Hematopoietic multipotent progenitor cell treated with erythropoietin and hydrocortisone succinate and interleukin-3 and kit ligand, for 4 days (in vitro differentiated cells): ENCODE data around the gene ARHGDIA.
A peak's percentile ranks its signal among the peaks of the same experiment; 100 is the strongest.

ENCODE experiments used
- DNase-seq: peaks from one replicate; pipeline ENCODE4 v3.0.0-alpha.2; 2015

ARHGDIA gene

DNA sequence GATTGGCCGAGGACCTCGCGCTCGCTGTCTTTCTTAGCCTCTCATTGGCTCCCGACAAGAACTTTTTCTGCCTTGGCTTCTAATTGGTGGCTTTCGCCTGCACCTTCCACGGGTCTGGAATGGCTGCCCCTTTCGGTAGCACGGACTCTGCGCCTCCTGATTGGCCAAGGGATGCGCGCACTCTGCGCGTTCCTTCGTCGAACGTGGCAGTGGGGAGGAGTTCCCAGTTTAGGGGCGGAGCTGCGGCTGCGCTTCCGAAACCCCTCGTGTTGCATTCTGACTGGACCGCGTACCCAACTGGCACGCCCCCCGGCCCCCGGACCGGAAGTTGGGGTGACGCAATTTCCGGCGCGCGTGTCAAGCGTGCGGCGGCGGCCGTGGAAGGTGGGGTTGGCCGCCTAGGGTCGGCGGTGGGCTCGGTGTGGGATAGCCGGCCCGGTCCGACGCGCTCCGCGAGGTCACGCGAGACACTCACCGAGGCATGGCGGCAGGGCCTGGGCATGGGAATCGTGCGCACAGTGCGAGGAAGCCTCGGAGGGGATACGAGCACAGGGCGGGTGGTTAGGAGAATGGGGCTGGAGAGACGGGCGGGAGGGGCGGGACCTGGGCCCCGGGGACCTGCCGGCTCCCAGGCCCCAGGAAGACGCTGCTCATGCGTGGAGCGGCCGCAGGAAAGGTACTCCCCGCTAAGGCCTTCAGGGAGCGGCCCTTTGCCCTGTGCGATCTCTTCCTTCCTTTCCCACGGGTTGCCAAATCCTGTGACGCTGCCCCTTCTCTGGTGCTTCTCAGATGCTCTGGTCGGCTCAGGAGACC, 10.2 kb downstream of the ARHGDIA start:
- peak; percentile 100 for DNase-seq

DNA sequence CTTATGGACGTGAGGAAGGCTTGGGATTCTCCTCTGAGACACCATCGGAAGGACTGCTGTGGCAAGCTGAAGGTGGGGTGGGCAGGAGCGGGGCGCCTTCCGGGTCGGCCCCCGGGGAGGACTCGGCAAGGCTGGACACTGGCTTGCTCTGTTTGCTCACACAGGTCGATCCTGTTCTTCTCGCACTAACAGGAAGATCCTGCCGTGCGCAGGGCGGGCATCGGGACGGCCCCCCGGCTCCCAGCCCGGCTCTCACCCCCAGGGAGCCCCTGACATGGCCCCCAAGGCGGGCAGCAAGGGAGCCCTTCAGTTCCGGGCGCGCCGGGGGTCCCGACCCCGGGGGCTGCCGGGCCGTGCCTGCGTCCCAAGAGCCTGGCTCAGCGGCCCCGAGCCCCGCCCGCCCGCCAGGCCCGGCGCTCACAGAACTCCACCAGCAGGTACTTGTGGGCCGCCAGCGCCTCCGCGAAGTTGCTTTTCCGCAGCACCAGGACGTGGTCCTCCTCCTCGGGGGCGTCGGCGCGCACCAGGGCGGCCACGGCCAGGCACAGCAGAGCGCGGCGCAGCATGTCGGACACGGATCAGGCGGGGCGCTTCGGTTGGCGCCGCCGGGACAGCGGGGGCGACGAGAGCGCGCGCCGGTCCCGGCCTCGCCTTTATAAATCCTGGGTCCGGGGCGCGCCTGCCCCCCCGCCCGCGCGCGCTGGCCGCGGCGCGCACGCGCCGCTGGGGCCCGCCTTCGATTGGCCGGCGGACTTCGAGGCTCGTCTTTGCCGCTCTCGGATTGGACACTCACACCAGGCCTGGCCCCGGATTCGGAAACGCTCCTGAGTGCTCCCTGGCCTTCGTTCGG, 11.0 kb downstream of the ARHGDIA start, which contains the start of gene P4HB:
P4HB (minus strand) TSS at position 630 of the 850 bp plus-strand sequence; CDS start at position 566, 64 bp downstream.
- no peak for DNase-seq

DNA sequence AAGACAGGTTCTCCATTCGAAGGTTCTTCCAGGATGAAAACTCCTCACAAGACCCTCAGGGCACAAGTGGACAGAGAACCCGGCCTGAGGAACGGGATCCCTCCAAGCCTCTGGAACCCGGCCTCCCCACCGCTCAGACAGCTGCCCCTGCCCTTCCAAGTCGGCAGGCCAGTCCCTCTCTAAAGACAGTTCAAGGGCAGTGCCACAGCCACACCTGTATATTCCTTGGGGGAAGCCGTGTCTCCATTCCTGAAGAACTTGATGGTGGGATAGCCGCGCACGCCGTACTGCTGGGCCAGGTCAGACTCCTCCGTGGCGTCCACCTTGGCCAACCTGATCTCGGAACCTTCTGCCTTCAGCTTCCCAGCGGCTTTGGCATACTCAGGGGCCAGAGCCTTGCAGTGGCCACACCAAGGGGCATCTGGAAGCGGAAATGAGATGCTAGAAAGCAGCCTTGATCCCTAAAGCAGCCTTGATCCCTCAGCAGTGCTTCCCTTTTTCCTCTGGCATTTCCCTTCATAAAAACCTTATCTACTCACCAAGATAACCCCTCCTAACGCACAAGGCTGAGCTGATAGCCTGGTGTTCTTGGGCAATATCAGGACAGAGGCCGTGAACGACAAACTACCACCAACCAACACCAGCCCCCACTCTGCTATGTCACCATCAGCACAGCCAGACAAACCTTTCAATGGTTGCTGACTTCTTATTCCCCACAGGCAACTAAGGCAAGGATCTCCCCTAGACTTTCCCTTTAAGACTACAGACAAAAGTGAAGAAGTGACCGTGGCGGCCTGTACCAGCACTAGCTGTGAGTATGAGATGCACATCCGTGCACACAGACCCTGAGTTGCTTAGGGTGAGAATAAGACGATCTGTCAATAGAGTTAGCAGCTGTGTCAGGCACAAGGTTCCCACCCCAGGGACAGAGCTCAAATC, 11.9 kb downstream of the ARHGDIA start:
- peak; percentile 60 for DNase-seq

DNA sequence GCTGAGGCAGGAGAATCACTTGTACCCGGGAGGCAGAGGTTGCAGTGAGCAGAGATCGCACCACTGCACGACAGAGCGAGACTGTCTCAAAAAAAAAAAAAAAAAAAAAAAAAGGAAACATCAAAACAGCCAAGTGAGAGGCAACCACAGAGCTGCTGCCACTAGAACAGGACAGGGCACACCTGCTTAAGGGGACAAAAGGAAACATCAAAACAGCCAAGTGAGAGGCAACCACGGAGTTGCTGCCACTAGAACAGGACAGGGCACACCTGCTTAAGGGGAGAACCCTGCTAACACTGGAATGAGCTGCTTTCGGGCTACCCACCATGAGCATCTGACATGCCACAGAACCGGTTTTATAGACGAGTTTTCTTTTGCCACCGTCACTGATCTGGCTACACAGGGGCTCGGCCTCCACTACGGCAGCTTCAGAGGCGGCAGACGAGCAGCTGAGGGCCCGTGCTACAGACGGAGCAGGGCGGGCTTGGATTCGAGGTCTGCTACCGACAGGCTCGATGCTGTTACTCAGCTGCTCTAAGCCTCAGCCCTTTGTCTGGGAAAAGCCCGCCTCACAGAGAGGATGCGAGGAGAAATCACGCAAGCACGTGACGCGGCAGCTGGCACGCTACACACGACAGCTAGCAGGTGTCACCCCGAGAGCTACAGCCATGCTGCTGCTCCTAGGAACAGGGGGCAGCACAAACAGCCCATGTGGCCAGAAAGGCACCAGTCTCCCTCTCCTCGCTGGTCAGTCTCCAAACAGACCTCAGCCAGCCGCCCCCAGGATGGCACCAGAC, 12.8 kb downstream of the ARHGDIA start:
- DNase-seq = no peak

DNA sequence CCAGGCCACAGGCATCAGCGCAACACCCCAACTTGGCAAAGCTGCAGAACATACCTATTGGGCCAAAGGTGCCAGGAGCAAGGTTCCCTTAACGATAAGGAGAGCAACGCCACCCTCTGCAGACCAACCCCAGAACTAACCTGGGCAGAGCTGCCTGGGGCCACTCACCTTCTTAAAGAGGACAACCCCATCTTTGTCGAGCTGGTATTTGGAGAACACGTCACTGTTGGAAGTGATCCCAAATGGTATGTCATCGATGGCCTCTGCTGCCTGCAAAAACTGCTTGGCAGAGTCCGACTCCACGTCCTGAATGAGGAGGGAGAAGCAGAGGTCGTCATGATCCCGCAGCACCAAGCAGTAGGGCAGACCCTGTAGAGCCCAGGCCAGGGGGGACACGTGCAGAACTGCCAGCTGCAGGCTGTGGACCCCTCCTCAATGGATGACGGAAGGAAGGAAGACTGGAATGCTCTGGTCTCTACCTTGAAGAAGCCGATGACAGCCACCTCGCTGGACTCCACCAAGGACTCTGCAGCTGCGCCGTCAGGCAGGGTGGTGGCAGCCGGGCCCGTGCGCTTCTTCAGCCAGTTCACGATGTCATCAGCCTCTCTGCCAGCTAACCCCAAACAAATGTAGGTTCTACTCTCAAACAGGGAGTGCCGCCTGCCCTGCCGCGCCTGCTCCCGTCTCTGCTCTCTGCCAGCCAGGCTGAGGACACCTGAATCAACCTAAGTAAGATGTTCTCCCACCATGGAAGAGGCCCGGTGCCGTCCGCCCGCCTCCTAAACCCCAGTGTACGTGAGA, 16.0 kb downstream of the ARHGDIA start:
- DNase-seq = peak; percentile 37

DNA sequence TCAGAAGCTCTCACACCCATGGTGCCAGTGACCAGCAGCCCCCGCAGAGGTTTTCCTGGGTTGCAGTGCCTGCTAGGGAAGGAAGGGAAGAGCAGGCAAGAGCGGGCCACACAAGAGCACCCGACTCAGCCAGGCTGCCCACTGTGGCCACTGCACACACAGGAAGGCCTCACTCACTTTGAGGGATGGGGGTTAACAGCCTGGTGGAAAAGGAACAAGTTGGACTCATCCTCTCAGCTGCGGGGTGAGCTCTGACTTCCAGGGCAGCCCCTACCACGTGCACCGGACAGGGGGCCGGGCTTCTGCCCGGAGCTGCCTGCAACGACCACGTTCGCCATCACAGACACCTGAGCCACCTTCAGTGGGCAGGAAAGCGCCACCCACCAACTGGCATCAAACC, 18.9 kb downstream of the ARHGDIA start:
- DNase-seq = no peak

DNA sequence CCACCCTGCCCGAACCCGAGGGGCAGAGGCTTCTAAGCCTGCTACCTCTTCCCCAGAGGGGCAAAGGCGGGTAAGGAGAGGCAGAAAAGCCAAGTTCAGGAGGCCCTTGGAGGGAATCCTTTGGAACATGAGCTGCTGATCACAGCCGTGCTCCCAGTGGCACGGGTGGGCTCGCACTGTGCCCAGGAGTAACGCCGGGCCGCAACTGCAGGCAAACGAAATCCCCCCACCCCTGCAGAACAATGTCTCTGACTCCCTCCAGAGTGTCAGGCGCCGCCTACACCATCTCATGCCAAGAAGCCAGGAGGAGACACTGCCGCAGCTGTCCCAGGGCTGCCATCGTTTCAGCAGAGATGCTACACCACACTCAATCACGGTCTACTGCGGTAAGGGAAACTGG, 19.7 kb downstream of the ARHGDIA start:
- no peak for DNase-seq

DNA sequence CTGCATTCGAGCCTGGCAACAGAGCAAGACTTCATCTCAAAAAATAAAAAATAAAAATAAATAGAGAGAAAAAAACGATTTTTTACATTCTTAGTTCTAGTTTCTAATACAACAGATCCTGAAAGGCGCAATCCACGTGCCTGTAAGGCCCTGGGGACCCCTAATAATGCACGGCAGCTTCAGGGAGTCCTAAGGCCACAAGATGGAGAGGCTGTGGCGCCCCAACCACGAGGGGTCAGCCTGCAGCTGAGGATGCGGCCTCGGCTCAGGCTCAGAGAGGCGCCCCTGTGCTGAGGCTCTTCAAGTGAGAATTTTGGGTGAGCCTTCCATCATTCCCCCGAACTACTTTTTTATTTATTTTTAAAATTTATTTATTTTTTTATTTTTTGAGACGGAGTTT, 21.7 kb downstream of the ARHGDIA start:
- DNase-seq = no peak

DNA sequence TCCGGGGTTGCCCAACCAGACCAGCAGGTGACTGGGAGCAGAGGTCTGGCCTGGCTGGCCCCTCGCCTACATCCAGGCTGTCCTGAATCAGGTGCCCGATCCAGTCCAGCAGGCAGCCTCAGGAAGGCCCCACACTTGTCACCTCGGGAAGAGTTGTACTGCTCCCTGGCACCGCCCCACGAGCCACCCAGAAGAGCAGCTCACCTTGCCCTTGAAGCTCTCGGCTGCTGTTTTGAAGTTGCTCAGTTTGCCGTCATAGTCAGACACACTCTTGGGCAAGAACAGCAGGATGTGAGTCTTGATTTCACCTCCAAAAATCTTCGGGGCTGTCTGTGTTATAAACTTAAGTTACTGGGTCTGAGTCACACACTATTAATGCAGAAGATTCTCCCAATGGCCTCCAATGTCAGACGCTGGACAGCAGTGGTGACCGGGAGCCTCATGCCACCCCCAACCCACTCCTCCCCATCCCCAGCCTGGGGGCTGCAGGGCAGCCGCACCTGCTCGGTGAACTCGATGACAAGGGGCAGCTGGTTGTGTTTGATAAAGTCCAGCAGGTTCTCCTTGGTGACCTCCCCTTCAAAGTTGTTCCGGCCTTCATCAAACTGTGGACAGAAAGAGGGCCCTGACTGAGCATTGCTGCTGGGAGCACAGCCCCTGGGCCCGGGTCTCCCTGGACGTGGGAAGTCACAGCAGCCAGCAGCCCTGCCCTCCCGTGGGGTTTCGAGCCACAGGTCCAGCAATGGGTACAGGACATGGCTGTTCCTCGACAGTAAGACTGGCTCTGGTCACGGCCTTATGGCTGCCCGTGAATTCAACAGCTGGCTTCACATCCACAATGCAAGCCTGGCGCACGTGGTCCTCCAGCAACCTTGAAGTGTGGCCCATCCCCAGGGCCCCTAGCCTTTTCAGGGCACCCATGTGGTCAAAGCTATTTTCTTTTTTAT, 24.1 kb downstream of the ARHGDIA start:
- no peak for DNase-seq

DNA sequence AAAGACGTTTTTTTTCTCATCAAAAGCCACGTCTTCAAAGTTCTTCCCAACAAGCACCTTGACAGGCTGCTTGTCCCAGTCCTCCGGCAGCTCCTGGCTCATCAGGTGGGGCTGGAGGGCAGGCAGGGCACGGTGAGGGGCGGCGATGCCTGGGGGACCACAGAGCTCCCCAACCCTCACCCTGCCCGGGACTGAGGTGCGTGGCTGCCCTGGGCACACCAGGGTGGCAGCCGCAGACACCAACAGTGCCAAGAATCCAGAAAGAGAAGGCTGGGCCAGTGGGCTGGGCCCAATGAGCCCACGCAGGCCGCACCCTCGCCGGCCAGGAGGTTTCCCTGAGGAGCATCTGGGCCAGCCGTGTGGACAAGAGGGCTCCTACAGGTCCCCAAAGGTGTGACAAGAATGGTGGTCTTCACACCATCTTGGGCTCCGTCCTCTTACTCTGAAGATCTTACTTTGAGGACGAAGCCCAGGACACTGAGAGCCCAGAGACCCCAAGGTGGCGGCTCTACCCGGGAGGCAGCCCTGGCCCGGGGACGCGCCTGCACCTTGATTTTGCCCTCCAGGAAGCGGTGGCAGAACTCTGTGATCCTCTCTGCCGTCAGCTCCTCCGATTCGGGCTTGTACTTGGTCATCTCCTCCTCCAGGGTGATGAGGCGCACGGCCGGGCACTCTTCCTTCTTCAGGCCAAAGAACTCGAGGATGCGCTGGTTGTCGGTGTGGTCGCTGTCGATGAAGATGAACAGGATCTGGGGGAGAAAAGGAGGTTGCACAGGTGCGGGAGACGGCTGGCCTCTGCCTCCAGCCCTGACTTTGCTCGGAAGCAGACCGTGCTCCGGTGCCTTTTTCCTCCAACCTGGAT, 25.0 kb downstream of the ARHGDIA start:
- no peak for DNase-seq

DNA sequence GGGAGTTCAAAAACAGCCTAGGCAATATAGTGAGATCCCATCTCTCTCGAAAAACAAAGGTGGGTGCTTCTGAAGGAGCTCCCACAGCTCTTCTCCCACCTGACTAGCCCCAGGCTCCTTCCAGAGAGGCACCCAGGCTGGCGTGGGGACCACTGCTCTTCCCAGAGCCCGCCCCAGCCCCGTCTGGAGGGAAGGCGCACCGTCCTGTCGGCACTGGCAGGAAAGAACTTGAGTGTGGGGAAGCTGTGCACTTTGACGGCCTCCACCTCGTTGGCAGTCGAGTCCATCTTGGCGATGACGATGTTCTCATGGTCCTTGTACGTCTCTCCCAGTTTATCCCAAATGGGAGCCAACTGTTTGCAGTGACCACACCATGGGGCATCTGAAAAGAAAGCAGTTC, 25.8 kb downstream of the ARHGDIA start:
- DNase-seq = no peak

DNA sequence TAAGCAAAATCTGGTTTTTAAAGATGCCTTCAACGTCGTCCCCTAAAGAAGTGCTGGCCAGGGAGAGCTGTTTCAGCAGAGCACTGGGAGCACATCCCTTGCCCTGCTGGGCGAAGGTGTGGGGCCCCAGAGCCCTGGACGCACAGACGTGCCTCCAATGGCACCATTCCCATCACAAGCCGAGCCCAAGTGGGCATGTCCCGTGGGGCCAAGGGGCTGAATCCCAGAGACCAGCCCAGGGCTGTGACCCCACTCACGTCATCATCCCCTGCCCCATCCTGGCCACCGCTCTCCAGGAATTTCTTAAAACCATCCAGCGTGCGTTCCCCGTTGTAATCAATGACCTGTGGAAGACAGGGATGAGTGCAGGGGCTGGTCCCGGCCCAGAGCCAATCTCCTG, 26.2 kb downstream of the ARHGDIA start:
- DNase-seq = no peak

DNA sequence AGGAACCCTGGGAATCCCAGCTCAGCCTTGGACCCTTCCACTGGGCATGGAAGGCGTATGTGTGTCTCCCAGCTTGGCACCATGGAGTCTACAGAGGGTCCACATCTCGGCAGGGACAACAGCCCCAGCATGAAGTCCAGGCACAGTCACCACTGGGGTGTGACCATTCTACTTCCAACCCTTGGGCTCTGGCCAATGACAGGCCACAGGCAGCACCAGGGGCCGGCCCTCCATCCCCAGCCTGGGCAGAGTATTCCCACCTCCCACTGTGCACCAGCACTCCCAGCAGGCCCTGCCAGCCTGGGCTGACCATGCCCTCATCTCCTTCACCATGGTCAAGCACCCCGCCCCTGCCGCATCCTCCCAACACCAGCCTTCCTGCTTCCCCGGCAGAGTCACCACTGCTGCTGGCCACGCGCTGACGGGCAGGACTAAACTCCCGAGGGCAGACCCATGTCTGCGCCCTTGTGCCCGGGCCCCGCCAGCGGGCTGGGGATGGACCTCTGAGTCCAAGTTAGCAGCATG, 26.7 kb downstream of the ARHGDIA start:
- DNase-seq = no peak

DNA sequence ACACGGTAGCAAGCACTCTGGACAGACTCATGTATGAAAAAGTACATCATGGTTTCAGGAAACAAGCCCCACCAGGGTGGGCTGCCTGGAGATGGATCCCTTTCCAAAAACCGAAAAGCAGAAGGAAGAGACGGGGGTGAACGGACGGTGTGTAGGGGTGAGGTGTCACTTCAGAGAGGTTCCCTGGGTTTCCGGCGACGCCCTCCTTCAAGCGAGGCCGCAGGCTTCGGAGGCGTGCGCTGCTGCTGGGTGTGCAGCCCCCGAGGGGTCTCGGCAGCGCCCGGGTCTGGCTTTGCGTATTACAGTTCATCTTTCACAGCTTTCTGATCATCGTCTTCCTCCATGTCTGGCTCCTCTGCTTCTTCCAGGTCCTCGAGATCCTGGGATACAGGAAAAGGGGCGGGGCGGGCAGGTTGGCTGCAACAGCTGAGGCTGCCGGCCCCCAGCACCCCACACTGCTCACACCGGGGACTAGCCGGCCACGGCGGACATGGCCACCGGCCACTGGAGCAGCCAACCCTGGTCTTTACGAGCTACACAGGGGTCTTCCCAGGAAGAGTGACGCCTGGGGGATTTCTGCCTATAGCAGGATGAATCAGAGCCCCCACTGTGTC, 27.3 kb downstream of the ARHGDIA start:
- no peak for DNase-seq

DNA sequence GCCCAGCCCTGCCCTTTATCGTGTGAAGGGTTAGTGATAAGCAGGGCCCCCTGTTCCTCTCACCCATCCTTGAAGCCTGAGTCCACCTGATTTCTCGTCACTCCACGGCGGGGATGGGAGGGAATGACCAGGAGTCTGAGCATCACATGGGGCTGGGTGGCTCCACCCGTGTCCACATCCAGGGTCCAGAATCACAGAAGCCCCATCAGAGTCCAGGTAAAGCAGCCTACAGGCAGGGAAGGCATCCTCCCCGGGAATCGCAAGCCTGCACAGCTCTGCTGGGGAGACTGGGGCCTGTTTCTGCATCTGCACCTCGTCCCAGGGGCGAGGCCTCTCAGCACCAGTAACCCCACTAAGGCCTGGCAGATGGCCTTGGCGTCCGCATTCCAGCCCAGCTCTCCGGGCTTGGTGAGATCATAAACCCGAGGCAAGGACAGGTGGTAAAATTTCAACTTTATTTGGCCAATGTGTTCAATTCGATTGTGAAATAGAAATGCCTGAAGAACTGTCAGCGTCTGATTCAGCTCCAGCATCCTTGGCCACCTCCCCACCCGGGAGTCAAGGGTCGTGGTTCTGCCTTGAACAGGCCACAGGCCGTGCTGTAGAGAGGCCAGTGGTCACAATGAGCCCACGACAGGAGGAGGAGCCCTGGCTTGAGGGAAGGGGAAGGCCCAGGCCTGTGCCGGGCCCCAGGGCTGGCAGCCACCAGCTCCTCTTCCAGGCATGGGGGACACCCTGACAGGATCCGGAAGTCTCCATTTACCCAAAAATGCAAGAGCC, 28.2 kb downstream of the ARHGDIA start:
- no peak for DNase-seq

DNA sequence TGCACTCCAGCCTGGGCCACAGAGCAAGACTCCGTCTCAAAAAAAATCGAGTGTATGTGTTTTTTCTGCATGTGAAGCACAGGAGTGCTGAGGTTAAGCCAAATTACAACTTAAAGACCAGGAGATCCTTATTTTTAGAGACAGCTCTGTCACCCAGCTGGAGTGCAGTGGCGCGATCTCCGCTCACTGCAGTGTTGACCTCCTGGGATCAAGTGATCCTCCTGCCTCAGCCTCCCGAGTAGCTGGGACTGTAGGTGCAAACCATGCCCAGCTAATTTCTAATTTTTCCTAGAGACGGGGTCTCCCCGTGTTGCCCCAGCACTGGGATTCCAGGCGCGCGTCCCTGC, 28.8 kb downstream of the ARHGDIA start:
- no peak for DNase-seq

DNA sequence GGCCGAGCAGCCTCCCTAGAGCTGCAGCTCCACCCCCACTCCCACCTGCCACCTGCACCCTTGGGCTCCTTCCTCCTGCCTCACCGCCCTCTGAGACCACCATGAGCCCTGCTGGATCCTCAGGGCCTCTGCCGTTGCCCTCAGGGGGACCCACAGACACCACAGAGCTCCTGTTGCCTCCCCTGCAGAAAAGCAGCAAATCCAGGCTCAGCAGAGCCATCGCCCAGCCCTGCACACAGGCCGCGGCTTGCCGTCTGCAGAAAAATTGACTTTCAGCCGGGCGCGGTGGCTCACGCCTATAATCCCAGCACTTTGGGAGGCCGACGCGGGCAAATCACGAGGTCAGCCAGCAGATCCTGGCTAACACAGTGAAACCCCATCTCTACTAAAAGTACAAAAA, 29.3 kb downstream of the ARHGDIA start:
- no peak for DNase-seq
